ENCODE measurements around the gene SORCS2.

SORCS2 gene

GRCh38 chr4:7750972-7751371 is 558.6 kb downstream of the SORCS2 start:
- no peak for TF ChIP-seq CTCF (IDR thresholded peaks at IDR 0.05; ENCODE audit: low read depth, low read length)
- DNase-seq (ENCODE audit: low read depth in 2 of 2), result no peak
- H3K4me3 ChIP-seq (replicated peaks in 1 of 2; ENCODE audit: low read depth in 2 of 2, low read length in 2 of 2), result no peak overlapping the region

DNA sequence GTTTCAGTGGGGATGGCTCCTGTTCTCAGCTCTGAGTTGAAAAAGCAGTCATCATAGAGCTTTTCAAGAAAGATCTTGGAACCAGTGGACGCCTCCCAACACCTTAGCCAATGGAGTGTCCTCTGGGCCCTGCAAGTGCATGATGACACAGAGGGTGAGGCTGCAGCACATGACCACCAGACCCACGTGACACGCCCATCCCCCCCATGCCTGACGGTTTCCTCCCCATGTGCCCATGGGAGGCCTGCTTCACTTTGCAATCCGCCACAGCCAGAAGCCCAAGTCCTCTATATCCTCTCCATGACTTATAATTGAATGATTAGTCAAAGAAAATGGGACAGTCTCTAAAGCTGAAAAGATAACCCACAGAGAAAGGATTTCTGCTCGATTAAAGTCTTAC is 560.3 kb downstream of the SORCS2 start:
- no peak for TF ChIP-seq CTCF (IDR thresholded peaks at IDR 0.05; ENCODE audit: low read depth, low read length)
- no peak overlapping the region for H3K4me3 ChIP-seq (replicated peaks in 1 of 2; ENCODE audit: low read depth in 2 of 2, low read length in 2 of 2)
- no peak for DNase-seq (ENCODE audit: low read depth in 2 of 2)

DNA sequence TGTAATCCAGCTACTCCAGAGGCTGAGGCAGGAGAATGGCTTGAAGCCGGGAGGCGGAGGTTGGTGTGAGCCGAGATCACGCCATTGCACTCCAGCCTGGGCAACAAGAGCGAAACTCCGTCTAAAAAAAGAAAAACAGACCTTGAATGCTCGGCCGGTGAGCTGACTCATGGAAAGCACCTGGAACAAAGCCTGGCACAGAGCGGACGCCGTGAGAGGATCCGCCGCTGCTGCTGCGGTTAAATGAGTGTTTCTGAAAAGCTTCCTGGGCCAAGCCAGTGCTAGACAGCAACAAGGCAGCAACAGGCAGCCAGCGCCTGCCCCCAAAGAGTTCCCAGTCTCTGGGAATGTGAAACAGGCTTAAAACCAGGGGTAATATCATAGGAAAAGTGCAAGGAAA is 560.9 kb downstream of the SORCS2 start:
- TF ChIP-seq CTCF (IDR thresholded peaks at IDR 0.05; ENCODE audit: low read depth, low read length), result no peak
- no peak for DNase-seq (ENCODE audit: low read depth in 2 of 2)

GRCh38 chr4:7753931-7754465 is 561.7 kb downstream of the SORCS2 start:
- DNase-seq (ENCODE audit: low read depth in 2 of 2), result no peak
- no peak for TF ChIP-seq CTCF (IDR thresholded peaks at IDR 0.05; ENCODE audit: low read depth, low read length)
- no peak overlapping the region for H3K4me3 ChIP-seq (replicated peaks in 1 of 2; ENCODE audit: low read depth in 2 of 2, low read length in 2 of 2)

More for the DNA sequence above, 560.9 kb downstream of the SORCS2 start:
- no peak overlapping the region for H3K4me3 ChIP-seq (replicated peaks in 1 of 2; ENCODE audit: low read depth in 2 of 2, low read length in 2 of 2)

GRCh38 chr4:7754565-7755262 is 562.4 kb downstream of the SORCS2 start:
- no peak for DNase-seq (ENCODE audit: low read depth in 2 of 2)
- no peak for TF ChIP-seq CTCF (IDR thresholded peaks at IDR 0.05; ENCODE audit: low read depth, low read length)
- H3K4me3 ChIP-seq (replicated peaks in 1 of 2; ENCODE audit: low read depth in 2 of 2, low read length in 2 of 2), result no peak overlapping the region

GRCh38 chr4:7755561-7755960 is 563.2 kb downstream of the SORCS2 start:
- TF ChIP-seq CTCF (IDR thresholded peaks at IDR 0.05; ENCODE audit: low read depth, low read length), result no peak
- no peak for DNase-seq (ENCODE audit: low read depth in 2 of 2)
- no peak overlapping the region for H3K4me3 ChIP-seq (replicated peaks in 1 of 2; ENCODE audit: low read depth in 2 of 2, low read length in 2 of 2)

GRCh38 chr4:7756071-7756470 is 563.7 kb downstream of the SORCS2 start:
- DNase-seq (ENCODE audit: low read depth in 2 of 2), result no peak
- no peak overlapping the region for H3K4me3 ChIP-seq (replicated peaks in 1 of 2; ENCODE audit: low read depth in 2 of 2, low read length in 2 of 2)
- TF ChIP-seq CTCF (IDR thresholded peaks at IDR 0.05; ENCODE audit: low read depth, low read length), result no peak
